GM10847 (cell line): ENCODE results near the gene IRF5.
A peak's percentile ranks its signal among the peaks of the same experiment; 100 is the strongest.

ENCODE experiments used
- POLR2A ChIP-seq: IDR thresholded peaks from 2 replicates; pipeline ENCODE4 v1.6.1; 2011; ENCODE audit not compliant: insufficient read length; ENCODE audit errors: extremely low read depth

Gene IRF5, protein sequence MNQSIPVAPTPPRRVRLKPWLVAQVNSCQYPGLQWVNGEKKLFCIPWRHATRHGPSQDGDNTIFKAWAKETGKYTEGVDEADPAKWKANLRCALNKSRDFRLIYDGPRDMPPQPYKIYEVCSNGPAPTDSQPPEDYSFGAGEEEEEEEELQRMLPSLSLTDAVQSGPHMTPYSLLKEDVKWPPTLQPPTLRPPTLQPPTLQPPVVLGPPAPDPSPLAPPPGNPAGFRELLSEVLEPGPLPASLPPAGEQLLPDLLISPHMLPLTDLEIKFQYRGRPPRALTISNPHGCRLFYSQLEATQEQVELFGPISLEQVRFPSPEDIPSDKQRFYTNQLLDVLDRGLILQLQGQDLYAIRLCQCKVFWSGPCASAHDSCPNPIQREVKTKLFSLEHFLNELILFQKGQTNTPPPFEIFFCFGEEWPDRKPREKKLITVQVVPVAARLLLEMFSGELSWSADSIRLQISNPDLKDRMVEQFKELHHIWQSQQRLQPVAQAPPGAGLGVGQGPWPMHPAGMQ

GRCh38 chr7:128937647-128938543 lies at the start of gene IRF5:
IRF5 (plus strand) TSS chr7:128937927; CDS start chr7:128942082, 4,155 bp downstream.
- TF ChIP-seq POLR2A = peak; percentile 34

GRCh38 chr7:128888039-128888755 lies 49.5 kb upstream of the IRF5 start:
- TF ChIP-seq POLR2A = no peak

- TF ChIP-seq POLR2A = no peak
These were observed 49.0 kb upstream of the IRF5 start for GRCh38 chr7:128888756-128889095.

DNA sequence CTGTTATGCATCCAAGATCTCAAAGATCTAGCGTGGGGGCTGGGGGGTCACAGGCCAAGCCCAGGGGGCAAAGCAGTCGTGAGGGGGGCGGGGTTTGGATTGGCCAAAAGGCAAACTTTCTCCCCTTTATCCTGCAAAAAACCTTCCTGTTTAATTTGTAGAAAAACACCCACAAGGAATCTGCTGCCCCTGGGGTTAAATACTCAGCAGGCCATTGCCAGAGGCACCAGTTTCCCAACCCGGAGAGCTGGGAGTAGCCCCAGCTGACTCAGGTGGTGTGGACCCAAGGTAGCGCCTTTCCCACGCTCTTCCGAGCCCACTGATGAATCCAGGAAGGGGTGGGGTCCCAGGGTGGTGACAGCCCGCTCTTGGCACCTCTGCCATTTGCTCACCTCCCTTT lies 48.6 kb upstream of the IRF5 start:
- TF ChIP-seq POLR2A = no peak

DNA sequence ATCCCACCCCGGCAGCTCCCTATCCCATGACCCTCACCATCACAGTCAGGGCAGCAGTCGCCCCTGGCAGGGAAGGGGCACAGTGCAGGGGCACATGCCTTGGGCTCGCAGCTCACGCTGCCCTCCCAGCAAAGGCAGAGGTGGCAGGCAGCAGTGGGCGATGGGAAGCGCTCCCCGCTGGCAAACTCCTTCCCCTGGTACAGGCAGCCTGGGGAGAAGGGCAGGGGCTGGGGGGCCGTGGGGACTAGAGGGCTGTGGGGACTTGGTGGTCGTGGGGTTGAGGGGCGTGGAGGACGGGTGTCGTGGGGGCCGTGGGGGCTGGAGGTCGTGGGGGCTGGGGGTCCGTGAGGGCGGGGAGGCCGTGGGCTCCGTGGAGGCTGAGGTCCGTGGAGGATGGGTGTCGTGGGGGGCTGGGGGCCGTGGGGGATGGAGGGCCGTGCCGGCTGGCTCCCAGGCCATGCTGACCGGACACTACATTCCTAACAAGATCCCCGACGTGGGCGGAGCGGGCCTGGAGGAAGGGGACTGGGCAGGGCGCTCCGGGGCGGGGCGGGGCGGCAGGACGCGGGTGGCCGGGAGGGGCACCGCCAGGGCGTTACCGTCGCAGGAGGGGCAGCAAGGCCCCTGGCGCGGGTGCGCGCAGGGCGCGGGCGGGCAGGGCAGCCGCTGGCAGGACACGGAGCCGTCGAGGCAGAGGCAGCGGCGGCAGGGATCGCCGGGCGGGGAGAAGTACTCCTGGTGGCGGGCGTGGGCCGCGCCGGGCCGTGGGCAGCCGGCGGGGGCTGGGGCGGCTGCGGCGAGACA lies 47.2 kb upstream of the IRF5 start:
- no peak for TF ChIP-seq POLR2A

- no peak for TF ChIP-seq POLR2A
These were observed 46.4 kb upstream of the IRF5 start for GRCh38 chr7:128891110-128891941.

DNA sequence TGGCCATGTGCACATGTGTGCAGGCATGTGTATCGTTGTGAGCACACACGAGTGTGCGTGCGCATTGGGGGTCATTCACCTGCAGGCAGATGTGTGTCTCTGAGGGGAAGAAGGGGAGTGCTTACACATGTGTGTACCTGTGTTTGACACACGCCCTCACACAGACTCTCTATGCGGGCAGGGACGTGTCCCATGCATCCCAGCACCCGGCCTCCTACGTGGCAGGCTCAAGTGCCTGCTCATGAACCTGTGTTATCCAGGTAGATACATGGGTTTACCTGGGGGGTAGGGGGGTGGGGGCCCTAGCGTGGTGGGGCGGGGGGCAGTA lies 45.8 kb upstream of the IRF5 start:
- no peak for TF ChIP-seq POLR2A

GRCh38 chr7:128892521-128893250 lies 45.0 kb upstream of the IRF5 start:
- no peak for TF ChIP-seq POLR2A

- no peak for TF ChIP-seq POLR2A
These were observed 44.3 kb upstream of the IRF5 start for GRCh38 chr7:128893251-128894100.

- TF ChIP-seq POLR2A = no peak
These were observed 43.7 kb upstream of the IRF5 start for GRCh38 chr7:128894101-128894440.

DNA sequence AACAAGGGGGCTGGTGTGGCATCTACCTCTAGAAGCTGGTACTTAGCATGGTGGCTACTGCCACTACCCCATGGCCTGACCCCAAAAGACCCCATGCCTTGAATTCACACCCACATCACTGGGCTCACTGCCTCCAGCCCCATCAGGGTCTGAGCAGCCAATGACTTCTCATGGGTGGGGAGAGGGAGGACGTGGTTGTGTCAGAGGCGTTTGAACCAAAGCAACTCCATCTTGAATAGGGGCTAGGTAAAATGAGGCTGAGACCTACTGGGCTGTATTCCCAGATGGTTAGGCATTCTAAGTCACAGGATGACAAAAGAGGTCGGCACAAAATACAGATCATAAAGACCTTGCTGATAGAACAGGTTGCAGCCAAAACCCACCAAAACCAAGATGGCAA lies 42.4 kb upstream of the IRF5 start:
- no peak for TF ChIP-seq POLR2A

- no peak for TF ChIP-seq POLR2A
These were observed 38.3 kb upstream of the IRF5 start for GRCh38 chr7:128899392-128899791.
